ENCODE measurements around the gene H1-8.
"Not testable (repeated sequence)": the region's sequence is repeated elsewhere in the genome, so short reads cannot be mapped to it uniquely, and the experiment has no call there.

Gene H1-8

GRCh38 chr3:129515108-129515820 lies 27.7 kb upstream of the H1-8 start:
- DNase-seq: not testable (repeated sequence)

GRCh38 chr3:129515821-129516432 lies 27.0 kb upstream of the H1-8 start:
- not testable (repeated sequence) for DNase-seq

- no peak for DNase-seq
These were observed 25.5 kb upstream of the H1-8 start for GRCh38 chr3:129517516-129517915.

GRCh38 chr3:129518038-129518561 lies 24.9 kb upstream of the H1-8 start:
- no peak for DNase-seq

- no peak for DNase-seq
These were observed 24.4 kb upstream of the H1-8 start for GRCh38 chr3:129518581-129518980.

- DNase-seq: no peak
These were observed 23.5 kb upstream of the H1-8 start for GRCh38 chr3:129519449-129519848.

GRCh38 chr3:129519896-129520715 lies 22.9 kb upstream of the H1-8 start:
- no peak for DNase-seq

- no peak for DNase-seq
These were observed 22.0 kb upstream of the H1-8 start for GRCh38 chr3:129520960-129521359.

GRCh38 chr3:129521611-129522010 lies 21.4 kb upstream of the H1-8 start:
- no peak for DNase-seq

GRCh38 chr3:129522953-129523352 lies 20.0 kb upstream of the H1-8 start:
- no peak for DNase-seq

GRCh38 chr3:129524081-129524480 lies 18.9 kb upstream of the H1-8 start:
- DNase-seq: no peak

- peak; percentile 31 for DNase-seq
These were observed 17.5 kb upstream of the H1-8 start for GRCh38 chr3:129525341-129525968.

GRCh38 chr3:129526121-129526900 lies 16.7 kb upstream of the H1-8 start:
- no peak for DNase-seq

GRCh38 chr3:129527262-129527661 lies 15.7 kb upstream of the H1-8 start:
- no peak for DNase-seq

GRCh38 chr3:129528589-129529100 lies 14.3 kb upstream of the H1-8 start, which contains the start of gene RHO:
RHO (plus strand) TSS chr3:129528639; CDS start chr3:129528734, 95 bp downstream.
- no peak for DNase-seq

GRCh38 chr3:129529436-129530210 lies 13.4 kb upstream of the H1-8 start:
- DNase-seq: peak; percentile 11

GRCh38 chr3:129530251-129530791 lies 12.7 kb upstream of the H1-8 start:
- peak; percentile 85 for DNase-seq

GRCh38 chr3:129530821-129531220 lies 12.2 kb upstream of the H1-8 start:
- DNase-seq: no peak

GRCh38 chr3:129531699-129532098 lies 11.3 kb upstream of the H1-8 start:
- DNase-seq: no peak

GRCh38 chr3:129532261-129532660 lies 10.7 kb upstream of the H1-8 start:
- DNase-seq: no peak
